Right ventricle myocardium superior (tissue), 1 donor: ENCODE measurements around the gene MYO9A. TPM values are rescaled to one million over a fixed set of nuclear protein-coding genes. Genes with fewer than 3 reads are reported as not detected.

ENCODE experiments used
- ATAC-seq: fragments of 200-7000 bp; cut with Tn5 transposase; one replicate; pipeline ENCODE4 v1.9.1; 2020; ENCODE audit warnings: mild to moderate bottlenecking; ENCODE audit not compliant: poor library complexity
- DNase-seq: peaks from one replicate; pipeline ENCODE4 v3.0.0-alpha.2; 2020
- intact Hi-C: fragments of 100-400 bp; cut with DNase I; formaldehyde crosslinking; loops from one replicate; pipeline ENCODE4 v1.11.2; 2022
- long read RNA-seq: library from polyadenylated mRNA; unstranded; transcript quantifications from one replicate; pipeline ENCODE4 v2.0.0, GENCODE V29; 2021
- total RNA-seq: library from RNA; stranded (reverse); fragmentation: NEBNext Ultra II Directional; extraction: Animal tissue kit (Norgen Biotek cat#: 25700); gene quantifications from one replicate; pipeline ENCODE4 v1.2.1, GENCODE V29; 2021
- donor health status: DM: no; HTN: yes; CAD: no; lungs with severe emphysema.

The MYO9A gene, protein sequence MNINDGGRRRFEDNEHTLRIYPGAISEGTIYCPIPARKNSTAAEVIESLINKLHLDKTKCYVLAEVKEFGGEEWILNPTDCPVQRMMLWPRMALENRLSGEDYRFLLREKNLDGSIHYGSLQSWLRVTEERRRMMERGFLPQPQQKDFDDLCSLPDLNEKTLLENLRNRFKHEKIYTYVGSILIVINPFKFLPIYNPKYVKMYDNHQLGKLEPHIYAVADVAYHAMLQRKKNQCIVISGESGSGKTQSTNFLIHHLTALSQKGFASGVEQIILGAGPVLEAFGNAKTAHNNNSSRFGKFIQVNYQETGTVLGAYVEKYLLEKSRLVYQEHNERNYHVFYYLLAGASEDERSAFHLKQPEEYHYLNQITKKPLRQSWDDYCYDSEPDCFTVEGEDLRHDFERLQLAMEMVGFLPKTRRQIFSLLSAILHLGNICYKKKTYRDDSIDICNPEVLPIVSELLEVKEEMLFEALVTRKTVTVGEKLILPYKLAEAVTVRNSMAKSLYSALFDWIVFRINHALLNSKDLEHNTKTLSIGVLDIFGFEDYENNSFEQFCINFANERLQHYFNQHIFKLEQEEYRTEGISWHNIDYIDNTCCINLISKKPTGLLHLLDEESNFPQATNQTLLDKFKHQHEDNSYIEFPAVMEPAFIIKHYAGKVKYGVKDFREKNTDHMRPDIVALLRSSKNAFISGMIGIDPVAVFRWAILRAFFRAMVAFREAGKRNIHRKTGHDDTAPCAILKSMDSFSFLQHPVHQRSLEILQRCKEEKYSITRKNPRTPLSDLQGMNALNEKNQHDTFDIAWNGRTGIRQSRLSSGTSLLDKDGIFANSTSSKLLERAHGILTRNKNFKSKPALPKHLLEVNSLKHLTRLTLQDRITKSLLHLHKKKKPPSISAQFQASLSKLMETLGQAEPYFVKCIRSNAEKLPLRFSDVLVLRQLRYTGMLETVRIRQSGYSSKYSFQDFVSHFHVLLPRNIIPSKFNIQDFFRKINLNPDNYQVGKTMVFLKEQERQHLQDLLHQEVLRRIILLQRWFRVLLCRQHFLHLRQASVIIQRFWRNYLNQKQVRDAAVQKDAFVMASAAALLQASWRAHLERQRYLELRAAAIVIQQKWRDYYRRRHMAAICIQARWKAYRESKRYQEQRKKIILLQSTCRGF (N-terminal part only)
- 32.7 TPM for total RNA-seq
- long read RNA-seq, partial matches to known transcripts: 2 of 8 reads
- long read RNA-seq, other reads (novel, unspliced or antisense): 6 of 8 reads

DNA sequence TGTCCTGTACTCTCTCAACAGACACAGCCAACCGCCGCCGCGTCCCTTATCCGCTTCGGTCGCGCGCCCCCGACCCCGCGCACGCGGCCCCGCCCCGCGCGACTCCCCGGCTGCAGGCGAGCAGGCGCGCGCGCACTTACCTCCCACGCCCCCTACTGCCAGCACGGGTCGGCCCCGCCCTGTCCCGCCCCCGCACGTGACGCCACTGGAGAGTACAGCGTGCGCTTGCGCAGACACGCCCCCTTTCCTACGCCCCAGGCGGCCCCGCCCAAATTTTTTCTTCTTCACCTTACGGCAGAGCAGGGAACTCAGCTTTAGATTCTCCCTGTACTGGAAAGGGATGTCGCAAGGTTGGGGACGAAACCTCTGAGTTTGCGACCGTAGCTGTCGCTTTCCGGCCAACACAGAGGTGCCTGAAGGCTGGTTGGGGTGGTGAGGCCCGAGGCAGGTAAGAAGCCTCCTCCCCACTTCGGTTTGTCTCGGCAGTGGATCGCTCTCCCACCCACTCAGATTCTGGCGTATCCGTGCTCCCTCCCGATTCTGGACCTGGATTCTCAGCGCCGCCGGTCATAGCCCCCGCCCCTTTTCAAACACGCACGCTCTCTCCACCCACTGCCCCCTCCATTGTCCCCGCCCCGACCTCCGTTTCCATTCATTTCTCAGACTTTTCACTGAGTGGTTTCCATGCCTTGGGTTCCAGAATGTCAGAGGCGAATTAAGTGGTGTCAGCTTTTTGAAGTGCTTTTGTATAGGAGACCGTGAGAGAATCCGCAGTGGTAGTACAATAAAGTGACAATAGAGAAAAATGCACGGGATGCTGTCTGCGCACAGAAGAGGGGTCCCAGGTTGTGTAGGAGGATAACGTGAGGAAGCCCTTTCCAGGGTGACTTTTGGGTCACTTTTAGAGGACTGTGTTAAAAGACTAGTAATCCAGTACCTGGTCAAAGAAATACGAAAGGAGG, at the start of gene MYO9A, which contains the start of gene SENP8:
Gene MYO9A, minus strand, starts transcription at position 134 of the 962 bp plus-strand sequence. CDS start 71,587 bp downstream, outside the sequence.
Gene SENP8, plus strand, starts transcription at position 387 of the 962 bp plus-strand sequence. CDS start 21,221 bp downstream, outside the sequence.
- ATAC-seq: peak; percentile 93
- intact Hi-C loops: no loop called here
- peak; percentile 98 for DNase-seq

DNA sequence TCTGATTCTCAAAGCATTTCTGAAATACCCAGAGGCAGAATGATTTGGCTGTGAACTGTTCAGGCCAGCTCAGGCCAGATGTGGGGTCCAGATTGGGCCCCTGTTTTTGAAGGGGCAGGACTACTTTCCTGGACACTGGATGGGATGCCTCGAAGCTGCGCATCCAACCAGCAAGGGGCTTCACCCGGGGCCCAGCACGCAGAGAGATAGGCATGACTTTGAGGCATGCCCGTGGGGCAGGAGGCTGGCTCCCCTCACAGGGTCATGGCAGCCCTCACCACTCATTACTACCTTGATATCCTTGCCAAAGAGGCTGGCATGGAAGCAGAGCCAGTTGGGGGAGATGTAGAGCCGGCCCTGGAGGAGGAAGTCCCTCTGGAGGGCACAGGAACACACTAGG, 49.5 kb upstream of the MYO9A start:
- intact Hi-C loops: no loop called here
- no peak for DNase-seq
- ATAC-seq: no peak

DNA sequence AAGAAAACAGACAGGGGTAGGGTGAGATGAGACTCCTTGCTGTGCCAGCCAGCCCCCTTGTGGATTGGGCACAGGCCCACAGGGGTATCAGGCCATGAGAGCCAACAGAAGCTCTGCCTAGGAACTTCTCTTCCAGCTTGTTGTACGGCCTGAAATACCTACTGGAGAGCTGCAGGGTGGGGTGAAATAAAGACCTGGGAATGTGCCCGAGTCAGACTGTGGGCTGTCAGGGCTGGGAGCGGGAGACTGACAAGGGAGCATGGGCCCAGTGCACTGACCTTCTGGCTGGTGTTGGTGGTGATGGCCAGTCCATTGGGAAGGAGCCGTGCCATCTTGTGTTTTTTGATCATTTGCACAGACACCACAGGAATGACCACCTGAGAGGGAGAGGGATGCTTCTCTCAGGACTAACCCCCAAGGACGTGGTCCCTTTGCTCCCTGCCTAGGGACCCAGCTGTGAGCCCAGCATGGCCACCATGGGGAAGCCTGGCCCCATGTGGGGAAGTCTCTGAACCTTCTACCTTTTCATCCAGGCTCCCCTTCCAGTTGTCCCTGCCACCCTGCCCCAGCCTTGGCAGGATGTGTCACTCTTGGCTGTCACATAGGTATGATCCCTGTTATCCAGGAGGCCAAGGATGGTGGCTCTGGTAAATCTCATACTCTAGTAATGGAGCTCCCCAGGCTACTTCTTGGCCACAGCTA, 48.9 kb upstream of the MYO9A start:
- intact Hi-C loops: no loop called here
- DNase-seq (no peak), ATAC-seq (no peak)

DNA sequence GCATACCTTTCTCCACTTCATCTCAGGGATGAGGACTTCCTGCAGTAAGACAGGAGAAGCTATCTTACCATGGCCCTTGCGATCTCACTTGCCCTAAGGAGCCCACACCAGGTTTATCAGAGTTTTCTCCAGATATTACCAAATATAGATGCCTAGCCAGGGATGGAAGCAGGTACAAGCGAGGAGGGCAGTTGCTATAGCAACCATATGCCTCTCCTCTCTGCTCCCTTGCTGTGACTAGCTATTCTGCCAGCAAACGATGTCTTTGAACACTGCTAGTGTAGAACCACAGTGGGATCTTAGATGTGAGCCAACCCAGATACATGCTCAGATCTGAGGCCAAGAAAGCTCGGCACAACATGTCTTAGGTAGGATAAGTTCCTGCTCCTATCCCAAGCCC, 45.8 kb upstream of the MYO9A start:
- DNase-seq (no peak), ATAC-seq (no peak)
- intact Hi-C loops: no loop called here

DNA sequence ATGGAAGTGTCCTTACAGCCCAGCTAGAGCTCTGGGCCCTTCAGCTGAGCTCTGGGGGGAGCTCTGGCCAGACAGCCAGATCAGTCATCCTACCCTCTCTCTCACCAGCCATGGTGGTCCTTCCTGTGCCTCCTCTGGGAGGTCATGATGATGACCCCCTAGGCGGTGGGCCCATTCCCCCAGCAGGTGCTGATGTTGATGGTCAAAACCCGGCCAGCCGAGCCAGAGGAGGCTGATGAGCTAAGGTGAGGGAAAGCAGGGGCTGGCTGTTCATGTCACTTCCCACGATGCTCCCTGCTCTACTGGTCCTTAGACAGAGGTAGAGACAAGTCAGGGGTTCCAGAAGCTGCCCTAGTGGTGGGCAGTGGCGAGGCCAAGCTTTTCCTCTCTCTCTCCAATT, 44.6 kb upstream of the MYO9A start:
- intact Hi-C loops: no loop called here
- no peak for ATAC-seq

DNA sequence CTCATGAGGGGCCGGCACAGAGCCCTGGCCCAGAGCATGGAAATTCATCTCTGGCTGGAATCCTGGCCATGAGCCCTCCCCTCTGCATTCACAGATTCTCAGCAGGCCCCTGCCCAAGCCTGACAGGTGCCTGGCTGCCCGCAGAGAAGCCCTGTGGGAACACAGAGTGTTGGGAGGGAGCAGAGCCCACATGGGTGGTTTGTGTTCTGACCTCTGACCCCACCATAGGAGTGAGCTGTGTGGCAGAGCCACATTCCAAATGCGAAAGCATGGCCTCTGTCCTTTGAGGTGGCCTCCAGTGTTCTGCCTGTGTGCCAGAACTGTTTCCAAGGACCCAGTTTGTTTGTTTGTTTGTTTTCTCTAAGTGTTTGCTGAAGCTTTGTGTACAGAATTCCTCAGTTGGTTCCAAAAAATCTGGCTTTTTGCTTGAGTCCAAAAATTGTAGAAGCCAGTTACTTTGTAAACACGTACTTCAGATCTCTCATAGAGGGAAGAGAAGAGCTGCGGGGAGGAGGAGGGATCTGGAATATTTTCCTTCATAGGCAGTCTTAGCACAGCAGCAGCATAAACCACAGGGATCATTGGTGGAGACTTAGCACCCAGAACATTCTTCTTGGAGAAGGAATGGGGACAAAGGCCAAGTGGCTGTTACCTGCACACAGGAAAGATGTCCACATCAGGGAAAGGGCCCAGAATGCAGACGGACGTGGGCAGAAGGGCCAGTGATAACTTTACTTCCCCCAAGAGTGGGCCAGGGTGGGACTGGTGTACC, 43.6 kb upstream of the MYO9A start:
- DNase-seq: no peak

More for the DNA sequence above, 44.6 kb upstream of the MYO9A start:
- DNase-seq: no peak

DNA sequence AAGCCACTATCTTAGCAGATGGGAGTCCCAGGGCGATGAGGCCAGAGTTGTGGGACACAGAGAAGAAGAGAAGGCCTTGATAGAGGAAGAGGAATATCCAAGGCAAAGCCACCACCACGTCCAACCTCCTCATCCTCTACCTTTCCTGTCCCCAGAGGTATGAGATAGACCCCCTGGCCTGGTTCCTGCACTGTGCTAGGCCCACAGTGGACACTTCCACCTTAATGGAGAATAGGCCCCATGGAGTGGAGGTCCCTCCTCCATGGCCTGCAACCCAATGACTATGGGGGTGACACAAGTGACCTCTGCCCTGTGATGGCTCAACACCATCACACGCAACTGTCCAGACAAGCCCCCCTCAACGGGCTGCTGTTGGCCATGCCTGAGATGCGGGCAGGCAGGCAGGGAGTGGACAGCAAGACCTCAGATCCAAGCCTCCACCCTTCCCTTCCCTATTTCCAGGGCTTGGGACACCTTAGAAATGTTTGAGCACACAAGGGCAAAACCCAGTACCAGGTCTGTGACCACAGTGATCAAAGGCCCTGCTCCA, 42.8 kb upstream of the MYO9A start:
- ATAC-seq: no peak
- DNase-seq: no peak
- intact Hi-C loops: no loop called here

More for the DNA sequence above, 43.6 kb upstream of the MYO9A start:
- no peak for ATAC-seq
- intact Hi-C loops: no loop called here

DNA sequence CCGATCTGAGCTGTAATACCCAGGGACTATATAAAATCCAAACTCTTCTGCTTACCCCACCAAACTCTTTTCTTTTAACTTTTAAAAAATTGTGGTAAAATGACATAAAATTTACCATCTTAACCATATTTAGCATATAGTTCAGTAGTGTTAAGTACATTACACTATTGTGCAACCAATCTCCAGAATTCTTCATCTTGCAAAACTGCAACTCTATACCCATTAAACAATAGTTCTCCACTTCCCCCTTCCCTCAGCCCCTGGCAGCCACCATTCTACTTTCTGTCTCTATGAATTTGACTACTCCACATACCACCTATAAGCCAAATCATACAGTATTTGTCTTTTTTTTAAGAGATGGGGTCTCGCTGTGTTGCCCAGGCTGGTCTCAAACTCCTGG, 39.0 kb upstream of the MYO9A start:
- ATAC-seq (no peak), DNase-seq (no peak)
- intact Hi-C loops: loop anchor here (10.0 kb wide), 1 partner anchor 412 kb away; no protein-coding TSS in a partner anchor

DNA sequence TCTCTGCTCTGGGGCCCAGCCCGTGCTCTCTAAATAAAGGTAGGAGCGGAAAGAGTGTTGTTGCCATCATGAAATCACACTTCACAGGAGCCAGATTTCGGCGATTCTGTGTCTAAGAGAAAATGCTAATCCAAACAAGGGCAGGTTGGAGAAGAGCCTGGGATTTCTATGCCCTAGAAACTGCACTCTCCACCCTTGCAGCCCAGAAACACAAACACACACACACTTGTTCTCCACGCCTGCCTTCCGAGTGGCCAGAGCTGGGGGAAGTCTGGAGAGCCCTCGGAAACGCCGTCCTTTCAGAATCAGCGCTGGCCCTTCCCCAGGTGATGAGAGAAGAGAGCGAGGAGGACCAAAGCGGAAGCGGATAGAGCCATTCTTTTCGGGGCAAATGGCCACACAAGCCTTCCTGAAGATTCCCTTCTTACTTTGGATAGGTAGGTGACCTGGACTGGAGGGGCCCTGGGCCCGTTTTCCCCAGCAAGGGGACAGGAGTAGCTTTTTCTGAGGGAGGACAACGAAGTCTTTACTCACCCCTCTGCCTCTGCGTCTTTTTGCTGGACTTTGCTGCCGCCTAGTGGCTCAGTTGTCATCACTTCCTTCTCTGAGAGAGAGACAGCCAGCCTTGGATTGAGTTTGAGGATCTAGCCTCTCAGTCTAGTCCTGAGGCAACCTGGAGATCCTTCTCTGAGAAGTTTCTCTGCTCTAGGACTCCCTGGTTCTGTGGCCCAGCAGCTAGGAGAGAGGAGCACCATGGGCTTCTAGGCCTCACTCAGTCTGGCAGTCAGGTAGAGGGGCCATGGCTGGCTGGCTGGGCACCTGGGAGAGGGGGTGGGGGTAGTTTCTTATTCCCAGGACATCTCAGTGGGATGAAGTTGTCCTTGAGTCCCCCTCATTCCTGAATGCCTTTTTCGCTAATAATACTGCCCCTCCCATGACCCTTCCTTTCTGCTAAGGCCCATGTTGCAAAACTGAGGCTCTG, 38.0 kb upstream of the MYO9A start:
- ATAC-seq (peak; percentile 97), DNase-seq (peak; percentile 87)

DNA sequence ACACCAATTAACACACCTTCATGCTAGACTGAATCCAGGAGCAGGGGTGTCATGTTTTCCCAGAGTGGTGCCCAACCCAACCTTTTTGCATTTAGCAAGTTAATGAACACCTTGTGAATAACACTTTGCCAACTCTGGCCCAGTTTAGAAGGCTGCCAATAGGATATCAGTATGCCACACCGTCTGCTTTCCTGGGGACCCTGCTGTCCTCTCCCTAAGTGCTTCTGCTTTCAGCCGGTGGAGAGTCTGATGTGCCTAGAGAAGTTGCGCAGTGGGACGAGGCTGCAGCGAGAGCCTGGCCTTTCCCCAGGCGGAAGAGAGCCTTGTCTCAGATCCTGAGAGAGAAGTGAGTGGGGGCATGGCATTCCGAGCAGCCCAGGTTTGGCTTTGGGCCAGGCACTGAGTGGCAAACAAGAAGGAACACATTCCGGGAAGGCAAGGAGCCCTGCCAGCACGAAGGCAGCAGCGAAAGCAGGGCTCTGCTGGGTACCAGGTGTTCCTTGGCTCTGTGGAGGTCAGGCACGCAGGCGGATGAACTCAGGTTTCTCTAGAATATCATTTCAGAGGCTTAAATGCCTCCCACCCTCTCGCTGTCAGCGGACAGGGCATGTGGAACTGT, 37.2 kb upstream of the MYO9A start:
- intact Hi-C loops: loop anchor here (10.0 kb wide), 1 partner anchor 410 kb away; no protein-coding TSS in a partner anchor
- ATAC-seq (peak; percentile 86), DNase-seq (peak; percentile 88)

More for the DNA sequence above, 38.0 kb upstream of the MYO9A start:
- intact Hi-C loops: loop anchor here (10.0 kb wide), 1 partner anchor 411 kb away; no protein-coding TSS in a partner anchor

DNA sequence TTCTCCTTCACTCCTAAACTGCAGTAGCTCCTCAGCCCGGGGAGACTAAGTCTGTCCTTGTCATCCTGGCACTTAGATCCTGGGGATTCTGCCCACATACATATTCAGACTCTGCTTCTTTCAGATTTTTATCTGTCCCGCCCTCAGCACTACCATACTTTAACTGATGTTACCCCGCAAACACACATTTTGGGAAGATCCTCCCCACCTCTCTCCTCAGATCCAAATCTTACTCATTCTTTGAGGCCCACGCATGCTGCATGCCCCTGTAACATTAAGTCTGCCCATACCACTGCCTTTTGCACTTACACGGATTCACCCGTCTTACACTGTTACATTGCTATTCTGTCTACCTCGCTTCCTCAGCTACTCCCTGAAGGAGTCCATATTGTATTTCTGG, 36.4 kb upstream of the MYO9A start:
- intact Hi-C loops: loop anchor here (10.0 kb wide), 1 partner anchor 410 kb away; no protein-coding TSS in a partner anchor

DNA sequence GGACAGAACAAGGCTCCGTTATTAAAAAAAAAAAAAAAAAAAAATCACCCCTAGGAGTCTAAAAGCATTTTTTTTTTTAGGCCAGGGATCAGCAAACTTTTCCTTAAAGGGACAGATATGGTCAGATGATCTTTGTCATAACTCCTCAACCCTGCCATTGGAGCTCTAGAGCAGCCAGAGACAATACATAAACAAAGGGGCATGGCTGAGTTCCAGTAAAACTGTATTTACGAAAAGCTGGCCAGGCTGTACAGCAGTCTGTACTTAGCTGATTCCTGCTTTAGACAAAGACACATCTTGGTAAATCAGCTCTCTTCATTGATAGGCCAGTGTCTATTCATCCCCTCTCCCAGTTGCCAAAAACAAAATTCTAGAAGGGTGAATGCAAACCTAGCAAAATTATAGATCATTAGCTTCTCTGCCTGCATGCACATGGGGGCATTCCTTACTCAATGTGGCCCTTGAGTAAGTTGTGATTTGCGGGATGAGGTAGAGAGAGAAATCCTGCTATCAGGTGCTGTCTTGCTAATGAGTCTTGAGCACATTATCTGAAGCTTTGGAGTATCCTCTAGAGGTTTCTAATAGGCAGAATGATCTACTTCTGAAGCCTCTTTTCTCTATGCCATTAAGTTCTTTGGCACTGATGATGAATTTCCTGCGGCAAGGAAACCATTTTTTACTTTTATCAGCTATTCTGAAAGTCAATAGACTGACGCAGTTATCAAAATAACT, 35.5 kb upstream of the MYO9A start:
- ATAC-seq (no peak), DNase-seq (no peak)
- intact Hi-C loops: loop anchor here (10.0 kb wide), 1 partner anchor 409 kb away; no protein-coding TSS in a partner anchor

More for the DNA sequence above, 36.4 kb upstream of the MYO9A start:
- ATAC-seq: no peak
- no peak for DNase-seq

DNA sequence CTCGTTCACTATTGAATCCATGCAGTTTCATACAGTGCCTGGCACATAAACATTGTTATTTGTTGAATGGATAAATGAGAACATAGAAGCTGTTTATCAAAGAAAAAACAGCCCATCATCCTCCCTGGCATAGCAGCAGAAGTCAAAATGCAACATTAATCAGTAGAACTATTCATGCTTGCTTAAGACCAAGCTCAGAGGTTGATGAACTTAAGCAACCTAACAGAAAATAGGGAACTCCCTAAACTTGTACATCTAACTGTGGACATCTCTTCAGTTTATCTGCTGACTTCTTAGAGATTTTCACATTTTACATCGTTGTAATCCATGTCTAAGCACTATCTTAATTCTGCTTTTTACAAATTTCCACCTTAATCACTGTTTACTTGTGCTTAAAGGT, 29.5 kb upstream of the MYO9A start:
- intact Hi-C loops: no loop called here
- ATAC-seq: no peak
- no peak for DNase-seq

DNA sequence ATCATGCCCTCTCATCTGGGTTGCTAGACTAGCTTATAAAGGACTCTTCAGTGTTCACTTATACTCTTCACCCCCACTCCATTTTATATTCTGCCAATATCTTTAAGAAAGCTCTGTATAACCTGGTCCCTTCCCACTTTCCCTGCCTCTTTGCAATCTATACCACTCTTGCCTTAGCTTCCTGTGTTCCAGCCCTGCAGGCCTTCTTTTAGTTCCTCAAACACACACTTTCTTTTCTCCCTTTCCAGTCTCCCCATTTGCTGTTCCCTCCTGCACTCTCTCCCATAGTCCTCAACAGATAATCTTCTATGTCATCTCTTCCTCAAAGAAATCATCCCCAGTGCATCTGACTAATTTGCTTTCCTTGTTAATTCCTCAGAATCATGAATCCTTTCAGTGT, 29.0 kb upstream of the MYO9A start:
- intact Hi-C loops: no loop called here
- ATAC-seq: no peak

More for the DNA sequence above, 29.0 kb upstream of the MYO9A start:
- no peak for DNase-seq
